ENCODE results near the gene DNAH8.

DNA sequence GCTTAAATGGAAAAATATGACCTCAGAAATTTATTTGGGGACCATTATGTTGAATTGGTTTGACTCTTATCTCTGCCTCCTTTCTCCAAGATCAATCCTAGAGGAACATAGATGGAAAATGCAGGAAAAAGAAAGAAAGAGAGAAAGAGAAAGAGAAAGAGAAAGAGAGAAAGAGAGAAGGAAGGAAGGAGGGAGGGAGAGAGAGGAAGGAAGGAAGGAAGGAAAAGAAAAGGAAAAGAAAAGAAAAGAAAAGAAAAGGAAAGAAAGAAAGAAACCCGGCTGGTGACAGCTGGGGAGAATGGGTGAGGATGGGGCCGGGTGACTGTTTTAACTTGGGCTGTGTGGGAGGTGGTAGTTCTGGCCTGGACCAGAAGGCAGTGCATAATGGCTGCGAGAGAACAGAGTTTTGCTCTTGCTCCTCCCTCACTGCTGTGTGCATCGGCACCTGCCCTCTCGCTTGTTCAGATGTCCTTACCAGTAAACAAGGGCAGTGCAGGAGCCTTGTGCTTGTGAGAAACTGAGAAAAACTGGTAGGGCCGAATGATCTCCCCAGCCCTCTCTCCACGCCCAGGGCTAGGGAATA is 36.8 kb upstream of the DNAH8 start:
- TF ChIP-seq MYC (IDR thresholded peaks at IDR 0.05; ENCODE audit: low read depth, low read length) = no peak
- TF ChIP-seq POLR2A (IDR thresholded peaks at IDR 0.05; ENCODE audit: low read depth, low read length) = no peak
